Lung (tissue), 12 donors: ENCODE measurements around the gene LDB2. TPM values are rescaled to one million over a fixed set of nuclear protein-coding genes. Genes with fewer than 3 reads are reported as not detected.

Experiments used
- ATAC-seq: fragments of 200-7000 bp; cut with Tn5 transposase; one replicate; pipeline ENCODE4 v1.9.1; 2020; ENCODE audit warnings: moderate number of reproducible peaks; ENCODE audit not compliant: insufficient read depth, low FRiP score
- DNase-seq, 3 donors: peaks; one replicate each; pipeline ENCODE4 v3.0.0-alpha.2; 2013 to 2017
- H3K27ac ChIP-seq, 2 donors: one replicate each; pipeline ENCODE4 v1.5.1; 2013; ENCODE audit warnings: mild to moderate bottlenecking in 2 of 2, moderate library complexity in 2 of 2, control low read depth in 1 of 2, inconsistent platforms in 1 of 2, low read depth in 1 of 2, low read length in 1 of 2
- H3K27me3 ChIP-seq, 3 donors: one replicate each; pipeline ENCODE4 v1.5.1; 2013; ENCODE audit warnings: low read length in 2 of 3; ENCODE audit not compliant: control insufficient read depth in 3 of 3, insufficient read depth in 3 of 3
- H3K36me3 ChIP-seq, 4 donors: one replicate each; pipeline ENCODE4 v1.5.1; 2013; ENCODE audit warnings: low read length in 4 of 4, mild to moderate bottlenecking in 1 of 4, moderate library complexity in 1 of 4; ENCODE audit not compliant: control insufficient read depth in 4 of 4, insufficient read depth in 4 of 4
- H3K4me1 ChIP-seq, 5 donors: one replicate each; pipeline ENCODE4 v1.5.1; 2013; ENCODE audit warnings: low read length in 5 of 5, mild to moderate bottlenecking in 2 of 5, moderate library complexity in 1 of 5; ENCODE audit not compliant: control insufficient read depth in 5 of 5, insufficient read depth in 5 of 5
- H3K4me3 ChIP-seq: one replicate; pipeline ENCODE4 v1.5.1; 2013; ENCODE audit warnings: mild to moderate bottlenecking, control low read depth, moderate library complexity
- H3K9ac ChIP-seq, 2 donors: one replicate each; pipeline ENCODE4 v1.5.1; 2013; ENCODE audit warnings: low read length in 2 of 2, control low read depth in 1 of 2; ENCODE audit not compliant: insufficient read depth in 1 of 2
- H3K9me3 ChIP-seq, 4 donors: one replicate each; pipeline ENCODE4 v1.5.1; 2013; ENCODE audit warnings: low read length in 3 of 4, mild to moderate bottlenecking in 1 of 4, moderate library complexity in 1 of 4; ENCODE audit not compliant: control insufficient read depth in 4 of 4, insufficient read depth in 3 of 4
- WGBS, 2 donors: extraction: QIAGEN DNeasy Blood & Tissue Kit; methylation state at CpG; one replicate each; pipeline ENCODE4 v1.1.7; 2013; 5-methylcytosine and 5-hydroxymethylcytosine counted together
- polyA plus RNA-seq, 2 donors: library from polyadenylated mRNA; stranded (reverse); fragments of 200-250 nt; gene quantifications; one replicate each; pipeline ENCODE4 v1.2.1, GENCODE V29; 2013
- total RNA-seq, 2 donors: library from RNA; depleted of rRNA in 1 of 2; stranded (reverse); fragments of >200 nt in 1 of 2; gene quantifications; one replicate each; pipeline ENCODE4 v1.2.1, GENCODE V29; 2014 to 2021
- TF ChIP-seq, protein P1 (sequence below): IDR thresholded peaks from 2 replicates; pipeline ENCODE4 v1.5.1; 2012; ENCODE audit warnings: mild to moderate bottlenecking; ENCODE audit errors: control extremely low read depth, extremely low read depth
- donor health status: control.
- donor health status: control.
- donor health status: Bipolar disorder and iron deficiency.
- donor health status: healthy.
- donor health status: DM: yes; HTN: yes; CAD: no.

The LDB2 gene
- total and polyA plus RNA-seq, 4 donors, result 18.1 to 147 (median 46.1) TPM

GRCh38 chr4:16764622-16765021 is 133.8 kb downstream of the LDB2 start:
- TF ChIP-seq, protein P1, sequence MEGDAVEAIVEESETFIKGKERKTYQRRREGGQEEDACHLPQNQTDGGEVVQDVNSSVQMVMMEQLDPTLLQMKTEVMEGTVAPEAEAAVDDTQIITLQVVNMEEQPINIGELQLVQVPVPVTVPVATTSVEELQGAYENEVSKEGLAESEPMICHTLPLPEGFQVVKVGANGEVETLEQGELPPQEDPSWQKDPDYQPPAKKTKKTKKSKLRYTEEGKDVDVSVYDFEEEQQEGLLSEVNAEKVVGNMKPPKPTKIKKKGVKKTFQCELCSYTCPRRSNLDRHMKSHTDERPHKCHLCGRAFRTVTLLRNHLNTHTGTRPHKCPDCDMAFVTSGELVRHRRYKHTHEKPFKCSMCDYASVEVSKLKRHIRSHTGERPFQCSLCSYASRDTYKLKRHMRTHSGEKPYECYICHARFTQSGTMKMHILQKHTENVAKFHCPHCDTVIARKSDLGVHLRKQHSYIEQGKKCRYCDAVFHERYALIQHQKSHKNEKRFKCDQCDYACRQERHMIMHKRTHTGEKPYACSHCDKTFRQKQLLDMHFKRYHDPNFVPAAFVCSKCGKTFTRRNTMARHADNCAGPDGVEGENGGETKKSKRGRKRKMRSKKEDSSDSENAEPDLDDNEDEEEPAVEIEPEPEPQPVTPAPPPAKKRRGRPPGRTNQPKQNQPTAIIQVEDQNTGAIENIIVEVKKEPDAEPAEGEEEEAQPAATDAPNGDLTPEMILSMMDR, result no peak
- Histone ChIP-seq H3K36me3 (no peaks in the 10 kb centered on the region), H3K4me1 (peaks cover 0 to 18% (median 2%) of the 10 kb centered on the region in 5 donors), H3K9ac (no peak overlapping the region), H3K9me3 (no peaks in the 10 kb centered on the region), H3K27me3 (no peaks in the 10 kb centered on the region), H3K4me3 (no peak overlapping the region), H3K27ac (no peak overlapping the region)
- no peak for DNase-seq
- whole genome bisulfite sequencing, 2 donors, result 79 to 88% methylated on average over 6 of the region's 6 CpGs
- ATAC-seq, result no peak

GRCh38 chr4:16760617-16761363 is 137.7 kb downstream of the LDB2 start:
- no peak for ATAC-seq
- WGBS, 2 donors, result 77 to 89% methylated on average over 6 of the region's 6 CpGs
- no peak for DNase-seq
- H3K36me3 ChIP-seq, result peaks cover 0 to 4% (median 0%) of the 10 kb centered on the region in 4 donors
- H3K9me3 ChIP-seq, result no peaks in the 10 kb centered on the region
- peaks cover 2 to 47% (median 7%) of the 10 kb centered on the region in 5 donors for H3K4me1 ChIP-seq
- TF ChIP-seq, protein P1, result no peak
- H3K4me3 ChIP-seq, result no peak overlapping the region
- no peak overlapping the region for H3K27ac ChIP-seq
- H3K27me3 ChIP-seq, result no peaks in the 10 kb centered on the region
- H3K9ac ChIP-seq, result no peak overlapping the region

GRCh38 chr4:16759931-16760582 is 138.4 kb downstream of the LDB2 start:
- H3K4me3 ChIP-seq, result no peak overlapping the region
- H3K4me1 ChIP-seq, result peaks cover 2 to 47% (median 7%) of the 10 kb centered on the region in 5 donors
- no peaks in the 10 kb centered on the region for H3K9me3 ChIP-seq
- no peak overlapping the region for H3K9ac ChIP-seq
- H3K27me3 ChIP-seq, result no peaks in the 10 kb centered on the region
- no peak overlapping the region for H3K27ac ChIP-seq
- ATAC-seq, result no peak
- DNase-seq, result peak; percentile 73 to 94 (median 91)
- H3K36me3 ChIP-seq, result peaks cover 0 to 4% (median under 1%) of the 10 kb centered on the region in 4 donors
- TF ChIP-seq, protein P1, result no peak
- WGBS, 2 donors, result 70 to 80% methylated on average over 5 of the region's 5 CpGs
